Measurements from ENCODE around the gene BEGAIN. TPM values are rescaled to one million over a fixed set of nuclear protein-coding genes. Genes with fewer than 3 reads are reported as not detected.

The BEGAIN gene
- total and polyA plus RNA-seq, 5 experiments from 2014 or later: 0.25 to 1.5 (median 0.84) TPM; not detected in 1

GRCh38 chr14:100504372-100505078 is 82.7 kb downstream of the BEGAIN start:
- peaks cover 0 to 7% (median 4%) of the 10 kb centered on the region in 4 donors for H3K4me1 Mint-ChIP-seq
- H3K36me3 Mint-ChIP-seq: peaks cover 4 to 20% (median 19%) of the 10 kb centered on the region in 3 donors
- no peaks in the 10 kb centered on the region for H3K27me3 Mint-ChIP-seq
- ATAC-seq: no peak
- no peak overlapping the region for H3K4me3 Mint-ChIP-seq
- POLR2A ChIA-PET: no interaction called here
- DNase-seq: no peak
- no peak overlapping the region for H3K27ac Mint-ChIP-seq
- H3K9me3 Mint-ChIP-seq: peaks cover 0 to 28% (median 13%) of the 10 kb centered on the region in 9 donors

GRCh38 chr14:100503251-100503650 is 84.0 kb downstream of the BEGAIN start:
- H3K9me3 Mint-ChIP-seq: peaks cover 0 to 28% (median 13%) of the 10 kb centered on the region in 9 donors
- peaks cover 2 to 12% (median 5%) of the 10 kb centered on the region in 4 donors for H3K4me1 Mint-ChIP-seq
- H3K27ac Mint-ChIP-seq: no peak overlapping the region
- POLR2A ChIA-PET: no interaction called here
- peaks cover 4 to 20% (median 19%) of the 10 kb centered on the region in 3 donors for H3K36me3 Mint-ChIP-seq
- DNase-seq: no peak
- no peak overlapping the region for H3K4me3 Mint-ChIP-seq
- ATAC-seq: no peak
- no peaks in the 10 kb centered on the region for H3K27me3 Mint-ChIP-seq

DNA sequence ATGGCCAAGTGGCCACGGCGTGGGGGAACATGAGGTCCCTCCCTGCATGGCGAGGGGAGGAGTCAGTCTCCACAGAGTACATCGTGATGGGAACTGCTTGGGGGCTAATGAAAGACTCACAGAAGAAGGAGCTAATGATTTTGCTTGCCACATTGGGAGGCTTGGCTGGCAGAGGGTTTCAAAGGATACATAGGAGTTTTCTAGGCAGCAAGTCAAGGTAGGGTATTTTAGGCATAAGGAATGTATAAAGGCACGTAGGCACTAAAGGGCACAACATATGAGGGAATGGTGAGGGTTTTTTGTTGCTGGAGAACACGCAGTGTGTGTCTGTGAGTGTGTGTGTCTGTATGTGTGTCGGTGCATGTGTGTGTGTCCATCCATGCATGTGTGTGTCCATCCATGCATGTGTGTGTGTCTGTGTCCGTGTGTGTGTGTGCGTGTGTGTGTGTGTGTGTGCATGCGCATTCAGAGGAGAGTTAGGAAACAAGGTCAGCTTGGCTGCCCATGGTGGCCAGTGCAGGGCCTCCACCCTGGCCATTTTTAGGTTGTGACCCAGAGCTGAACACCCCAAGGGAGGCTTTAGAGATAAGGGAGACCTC is 84.5 kb downstream of the BEGAIN start:
- peaks cover 0 to 28% (median 13%) of the 10 kb centered on the region in 9 donors for H3K9me3 Mint-ChIP-seq
- POLR2A ChIA-PET: no interaction called here
- DNase-seq: no peak
- H3K27ac Mint-ChIP-seq: peak overlapping the region in 1 of 10 donors; percentile 73
- no peaks in the 10 kb centered on the region for H3K27me3 Mint-ChIP-seq
- no peak for ATAC-seq
- H3K36me3 Mint-ChIP-seq: peaks cover 4 to 20% (median 19%) of the 10 kb centered on the region in 3 donors
- no peak overlapping the region for H3K4me3 Mint-ChIP-seq
- H3K4me1 Mint-ChIP-seq: peaks cover 2 to 17% (median 6%) of the 10 kb centered on the region in 4 donors

GRCh38 chr14:100500128-100500527 is 87.1 kb downstream of the BEGAIN start:
- H3K9me3 Mint-ChIP-seq: peaks cover 0 to 16% (median 7%) of the 10 kb centered on the region in 9 donors
- peaks cover 4 to 22% (median 18%) of the 10 kb centered on the region in 3 donors for H3K36me3 Mint-ChIP-seq
- H3K4me1 Mint-ChIP-seq: peaks cover 2 to 20% (median 5%) of the 10 kb centered on the region in 4 donors
- H3K4me3 Mint-ChIP-seq: no peak overlapping the region
- no peak for ATAC-seq
- no peaks in the 10 kb centered on the region for H3K27me3 Mint-ChIP-seq
- POLR2A ChIA-PET: no interaction called here
- no peak for DNase-seq
- H3K27ac Mint-ChIP-seq: peak overlapping the region in 2 of 10 donors; percentile 55 to 60

- POLR2A ChIA-PET: no interaction called here
Measured at GRCh38 chr14:100498068-100498467, 89.1 kb downstream of the BEGAIN start.

GRCh38 chr14:100495917-100496316 is 91.3 kb downstream of the BEGAIN start:
- DNase-seq (no peak), ATAC-seq (no peak)
- Mint-ChIP-seq H3K9me3 (peaks cover 0 to 4% (median 0%) of the 10 kb centered on the region in 9 donors), H3K36me3 (peaks cover 4 to 13% (median 9%) of the 10 kb centered on the region in 3 donors), H3K4me3 (no peak overlapping the region), H3K27ac (no peak overlapping the region), H3K4me1 (peaks cover 2 to 14% (median 4%) of the 10 kb centered on the region in 4 donors), H3K27me3 (no peaks in the 10 kb centered on the region)
- POLR2A ChIA-PET: no interaction called here

More at GRCh38 chr14:100498068-100498467, 89.1 kb downstream of the BEGAIN start:
- peaks cover 2 to 20% (median 5%) of the 10 kb centered on the region in 4 donors for H3K4me1 Mint-ChIP-seq
- no peaks in the 10 kb centered on the region for H3K27me3 Mint-ChIP-seq
- H3K36me3 Mint-ChIP-seq: peaks cover 4 to 13% (median 9%) of the 10 kb centered on the region in 3 donors
- H3K9me3 Mint-ChIP-seq: peaks cover 0 to 5% (median 0%) of the 10 kb centered on the region in 9 donors
- H3K27ac Mint-ChIP-seq: peak overlapping the region in 1 of 10 donors; percentile 53
- DNase-seq (no peak), ATAC-seq (no peak)
- no peak overlapping the region for H3K4me3 Mint-ChIP-seq

GRCh38 chr14:100494645-100495044 is 92.6 kb downstream of the BEGAIN start:
- no peak for DNase-seq
- H3K27me3 Mint-ChIP-seq: no peaks in the 10 kb centered on the region
- POLR2A ChIA-PET: no interaction called here
- peaks cover 4 to 13% (median 9%) of the 10 kb centered on the region in 3 donors for H3K36me3 Mint-ChIP-seq
- H3K4me1 Mint-ChIP-seq: peaks cover 2 to 14% (median 2%) of the 10 kb centered on the region in 4 donors
- peak overlapping the region in 1 of 10 donors; percentile 6 for H3K27ac Mint-ChIP-seq
- no peak for ATAC-seq
- peaks cover 0 to 4% (median 0%) of the 10 kb centered on the region in 9 donors for H3K9me3 Mint-ChIP-seq
- no peak overlapping the region for H3K4me3 Mint-ChIP-seq

GRCh38 chr14:100490252-100490651 is 97.0 kb downstream of the BEGAIN start:
- H3K4me1 Mint-ChIP-seq: peaks cover 15 to 24% (median 19%) of the 10 kb centered on the region in 4 donors
- no peaks in the 10 kb centered on the region for H3K27me3 Mint-ChIP-seq
- no peak overlapping the region for H3K4me3 Mint-ChIP-seq
- peaks cover 0 to 4% (median 0%) of the 10 kb centered on the region in 9 donors for H3K9me3 Mint-ChIP-seq
- POLR2A ChIA-PET: no interaction called here
- peaks cover 7 to 12% (median 9%) of the 10 kb centered on the region in 3 donors for H3K36me3 Mint-ChIP-seq
- H3K27ac Mint-ChIP-seq: peak overlapping the region in 1 of 10 donors; percentile 34
- no peak for ATAC-seq
- DNase-seq: no peak

DNA sequence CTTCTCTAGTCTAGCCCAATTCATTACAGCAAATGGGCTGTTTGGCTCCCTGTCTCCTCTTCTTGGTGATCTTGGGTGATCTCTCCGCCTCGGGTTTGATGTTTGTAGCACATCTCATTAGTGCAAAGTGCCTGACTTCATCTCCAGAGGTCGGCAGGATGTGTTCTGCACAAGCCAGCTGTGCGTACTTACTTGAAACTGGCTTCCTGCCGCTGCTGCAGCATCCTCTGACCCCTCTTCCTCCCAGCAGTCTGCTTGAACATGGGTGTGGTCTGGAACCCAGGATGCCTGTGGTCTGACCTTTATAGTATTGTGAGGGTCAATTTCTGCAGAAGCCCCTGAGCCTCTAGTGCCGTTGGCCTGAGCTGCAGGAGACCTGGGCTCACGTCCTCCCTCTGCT is 99.2 kb downstream of the BEGAIN start:
- Mint-ChIP-seq H3K27ac (peak overlapping the region in 4 of 10 donors; percentile 5 to 74 (median 49)), H3K36me3 (peaks cover 14 to 28% (median 24%) of the 10 kb centered on the region in 3 donors), H3K4me1 (peaks cover 14 to 24% (median 19%) of the 10 kb centered on the region in 4 donors), H3K4me3 (peak overlapping the region in 1 of 10 donors; percentile 44), H3K9me3 (peaks cover 0 to 9% (median 0%) of the 10 kb centered on the region in 9 donors), H3K27me3 (no peaks in the 10 kb centered on the region)
- POLR2A ChIA-PET: interaction anchor here (1.2 kb wide), 1 partner anchor 58 kb away, joined by 4 read pairs; no protein-coding TSS in a partner anchor
- DNase-seq (peak in 1 of 10 donors; percentile 11), ATAC-seq (peak in 1 of 2 donors; percentile 22)

DNA sequence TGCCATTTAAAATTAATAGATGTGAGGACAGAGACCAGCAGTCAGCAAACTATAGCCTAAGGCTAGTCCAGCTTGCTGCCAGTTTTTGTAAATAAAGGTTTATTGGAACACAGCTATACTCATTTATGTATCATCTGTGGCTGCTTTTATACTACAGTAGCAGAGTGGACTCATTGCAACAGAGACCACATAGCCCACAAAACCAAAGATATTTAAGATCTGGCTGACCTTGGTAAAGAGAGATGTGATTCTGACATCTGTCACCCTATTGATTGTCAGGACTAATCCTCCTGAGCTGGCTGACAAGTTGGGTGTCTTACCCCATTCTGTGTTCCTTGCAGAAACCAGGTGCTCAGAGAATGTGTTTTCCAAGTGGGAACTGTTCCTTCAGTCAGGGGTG is 99.9 kb downstream of the BEGAIN start:
- ATAC-seq: no peak
- H3K36me3 Mint-ChIP-seq: peaks cover 14 to 28% (median 24%) of the 10 kb centered on the region in 3 donors
- no peak overlapping the region for H3K4me3 Mint-ChIP-seq

More for the DNA sequence above, 99.9 kb downstream of the BEGAIN start:
- H3K9me3 Mint-ChIP-seq: peaks cover 0 to 9% (median 0%) of the 10 kb centered on the region in 9 donors
- no peaks in the 10 kb centered on the region for H3K27me3 Mint-ChIP-seq
- no peak for DNase-seq
- H3K27ac Mint-ChIP-seq: peak overlapping the region in 1 of 10 donors; percentile 74
- H3K4me1 Mint-ChIP-seq: peaks cover 13 to 24% (median 19%) of the 10 kb centered on the region in 4 donors
- POLR2A ChIA-PET: interaction anchor here (1.2 kb wide), 1 partner anchor 59 kb away, joined by 4 read pairs; no protein-coding TSS in a partner anchor
